ENCODE results near the gene ENPEP.

Gene ENPEP

GRCh38 chr4:110595583-110595982 lies 119.6 kb downstream of the ENPEP start:
- no peak for FAIRE-seq
- DNase-seq (ENCODE audit: extremely low spot score, insufficient read length, low read depth) = no peak

GRCh38 chr4:110596431-110596830 lies 120.5 kb downstream of the ENPEP start:
- FAIRE-seq (no peak), DNase-seq (ENCODE audit: extremely low spot score, insufficient read length, low read depth) (no peak)

- no peak for DNase-seq (ENCODE audit: extremely low spot score, insufficient read length, low read depth)
- no peak for FAIRE-seq
Measured at GRCh38 chr4:110597582-110597981, 121.6 kb downstream of the ENPEP start.

GRCh38 chr4:110602061-110602460 lies 126.1 kb downstream of the ENPEP start:
- DNase-seq (ENCODE audit: extremely low spot score, insufficient read length, low read depth) (no peak), FAIRE-seq (no peak)

- no peak for FAIRE-seq
- DNase-seq (ENCODE audit: extremely low spot score, insufficient read length, low read depth) = no peak
Measured at GRCh38 chr4:110605077-110605476, 129.1 kb downstream of the ENPEP start.

DNA sequence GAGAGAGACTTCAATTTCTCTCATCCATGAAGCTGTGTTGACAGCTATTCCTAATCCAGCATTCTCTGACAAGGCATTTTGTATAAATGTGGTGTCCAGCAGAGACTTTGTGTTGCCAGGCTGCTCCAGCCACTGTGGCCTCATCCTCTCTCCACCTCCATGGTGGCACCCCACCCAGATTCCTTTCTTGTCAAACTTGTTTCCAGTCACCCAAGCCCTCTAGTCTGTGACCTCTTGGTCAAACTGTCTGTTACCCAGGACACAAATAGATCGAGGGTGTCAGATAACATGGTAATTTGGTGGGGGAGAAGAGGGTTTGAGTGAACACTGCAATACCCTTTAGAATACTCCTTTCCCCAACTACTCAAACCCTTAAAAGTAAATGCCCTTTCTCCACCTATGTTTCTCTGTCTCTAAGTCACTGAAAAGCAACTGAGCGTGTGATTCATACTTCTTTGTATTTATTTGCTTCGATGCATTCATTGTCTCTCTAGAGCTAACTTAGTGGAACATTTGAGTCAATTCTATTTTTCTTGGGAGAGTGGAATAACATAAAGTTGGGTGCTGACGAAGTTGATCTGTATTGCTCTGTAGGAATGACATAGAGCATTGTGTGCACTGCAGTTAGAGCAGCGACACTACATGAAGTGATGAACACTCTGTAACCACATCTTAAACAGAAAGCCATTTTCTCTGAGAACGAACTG lies 133.2 kb downstream of the ENPEP start:
- no peak for DNase-seq (ENCODE audit: extremely low spot score, insufficient read length, low read depth)
- no peak for FAIRE-seq

DNA sequence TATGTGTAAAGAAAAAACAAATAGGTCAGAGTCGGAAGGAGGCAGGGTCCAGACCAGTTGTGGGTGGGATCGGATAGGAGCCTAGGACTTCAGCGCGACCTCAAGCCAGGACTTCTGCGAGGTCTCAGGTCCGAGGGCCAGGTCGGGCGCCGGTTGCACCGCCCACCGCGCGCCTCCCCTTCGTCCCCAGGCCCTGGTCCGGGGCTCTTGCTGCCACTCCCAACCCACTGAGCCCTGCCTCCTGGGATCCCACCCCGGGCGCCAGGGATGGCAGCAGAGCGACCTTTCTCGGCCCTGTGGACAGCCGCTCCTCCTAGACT lies 134.6 kb downstream of the ENPEP start:
- FAIRE-seq (no peak), DNase-seq (ENCODE audit: extremely low spot score, insufficient read length, low read depth) (no peak)

- peak; percentile 33 for DNase-seq (ENCODE audit: extremely low spot score, insufficient read length, low read depth)
- peak; percentile 77 for FAIRE-seq
Measured at GRCh38 chr4:110610940-110611831, 135.2 kb downstream of the ENPEP start.

DNA sequence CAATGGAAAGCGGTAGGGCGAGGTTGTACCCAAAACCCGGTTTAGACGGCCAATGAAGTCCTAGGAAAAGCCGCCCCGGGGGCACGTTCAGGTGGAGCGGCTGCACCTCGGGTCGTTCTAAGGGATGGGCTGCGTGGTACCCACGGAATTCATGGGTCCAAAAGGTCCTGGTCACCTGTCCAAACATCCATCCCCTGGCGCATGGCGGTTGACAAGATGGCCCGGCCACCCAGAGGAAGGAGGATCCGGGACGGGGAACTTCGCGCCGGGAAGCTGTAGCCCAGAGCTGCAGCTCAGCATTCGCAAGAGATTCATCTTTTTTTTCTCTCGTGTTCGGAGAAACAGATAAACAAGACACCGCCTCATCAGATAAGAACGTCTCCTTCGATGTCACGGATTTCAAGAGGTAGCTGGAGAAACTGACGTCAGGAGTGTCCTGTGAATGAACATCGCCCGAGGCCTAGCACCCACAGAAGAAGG lies 136.1 kb downstream of the ENPEP start:
- no peak for FAIRE-seq

GRCh38 chr4:110612631-110613269 lies 136.8 kb downstream of the ENPEP start:
- DNase-seq (ENCODE audit: extremely low spot score, insufficient read length, low read depth) (no peak), FAIRE-seq (no peak)

More for the DNA sequence above, 136.1 kb downstream of the ENPEP start:
- DNase-seq (ENCODE audit: extremely low spot score, insufficient read length, low read depth) = no peak

- FAIRE-seq = no peak
- no peak for DNase-seq (ENCODE audit: extremely low spot score, insufficient read length, low read depth)
Measured at GRCh38 chr4:110613745-110614144, 137.8 kb downstream of the ENPEP start.

DNA sequence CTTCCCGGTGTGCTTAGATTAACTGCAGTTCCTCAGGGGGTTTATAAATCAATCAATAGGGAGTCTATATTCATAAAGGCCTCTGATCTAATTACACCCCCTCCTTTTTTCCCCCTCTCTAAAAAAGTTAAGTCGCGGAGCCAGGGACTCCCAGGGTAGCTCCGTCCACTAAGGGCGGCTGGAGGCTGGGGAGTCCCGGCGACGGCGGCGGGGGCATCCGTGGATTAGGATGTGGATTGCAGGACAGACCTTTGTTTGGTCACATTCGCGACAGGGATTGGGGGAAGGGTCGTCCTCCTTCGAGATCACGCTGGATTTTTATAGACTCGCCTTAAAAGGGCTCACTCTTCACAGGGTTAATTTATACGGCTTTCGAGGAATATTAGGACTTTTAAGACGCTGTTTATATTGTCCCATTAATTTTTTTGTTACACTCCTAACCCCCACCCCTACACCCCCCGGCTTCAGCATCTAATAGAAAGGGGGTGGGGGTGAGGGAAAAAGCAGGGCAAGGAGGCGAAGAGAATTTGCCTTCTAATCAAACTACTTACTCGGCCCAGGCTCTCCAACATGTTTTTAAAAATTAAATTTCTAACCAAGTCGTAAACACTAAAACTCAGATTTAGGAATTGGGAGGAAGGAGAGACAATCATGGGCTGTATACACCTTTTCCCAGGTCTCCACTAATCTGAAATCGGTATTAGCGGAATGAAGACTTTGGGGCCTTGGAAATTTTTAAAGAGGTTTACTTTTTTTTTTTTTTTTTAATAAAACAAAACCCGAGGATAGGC lies 138.4 kb downstream of the ENPEP start:
- FAIRE-seq (no peak), DNase-seq (ENCODE audit: extremely low spot score, insufficient read length, low read depth) (no peak)
